Prostate gland (tissue), 2 donors: ENCODE results near the gene PHF5A.

Experiments
- CTCF ChIP-seq, 4 experiments: fragments of 200-600 bp in 2 of 4; fragments of 450-650 bp in 2 of 4; sonication (generic) in 2 of 4; IDR thresholded peaks; 1 replicate in 3 of 4; 2 replicates in 1 of 4; pipeline ENCODE4 v1.5.1; 2016 to 2019; ENCODE audit warnings: antibody characterized with exemption in 4 of 4, mild to moderate bottlenecking in 2 of 4, moderate library complexity in 2 of 4
- POLR2A ChIP-seq: fragments of 450-650 bp; IDR thresholded peaks from one replicate; pipeline ENCODE4 v1.6.1; 2016; ENCODE audit warnings: antibody characterized with exemption, mild to moderate bottlenecking

- TF ChIP-seq POLR2A (no peak), CTCF (IDR thresholded peaks at IDR 0.05) (no peak)
These were observed 35.9 kb upstream of the PHF5A start for GRCh38 chr22:41504397-41504796.
